Parathyroid adenoma (tissue), 2 donors: ENCODE data around the gene LPAR6.

Experiments
- H2AFZ ChIP-seq: fragments of 300-600 bp; sonication (generic); one replicate; pipeline ENCODE4 v1.7.0; 2017; ENCODE audit warnings: antibody characterized with exemption, mild to moderate bottlenecking
- H3K27ac ChIP-seq: fragments of 300-600 bp; sonication (generic); one replicate; pipeline ENCODE4 v1.7.0; 2017
- H3K27me3 ChIP-seq: fragments of 300-600 bp; sonication (generic); one replicate; pipeline ENCODE4 v1.7.0; 2017; ENCODE audit warnings: low read length; ENCODE audit not compliant: control insufficient read depth, insufficient read depth
- H3K36me3 ChIP-seq: fragments of 300-600 bp; sonication (generic); one replicate; pipeline ENCODE4 v1.7.0; 2017; ENCODE audit warnings: low read length; ENCODE audit not compliant: control insufficient read depth, insufficient read depth
- H3K4me1 ChIP-seq: fragments of 300-600 bp; sonication (generic); one replicate; pipeline ENCODE4 v1.7.0; 2017; ENCODE audit warnings: control low read depth
- H3K4me2 ChIP-seq: fragments of 300-600 bp; sonication (generic); one replicate; pipeline ENCODE4 v1.7.0; 2017; ENCODE audit warnings: low read length
- H3K4me3 ChIP-seq: fragments of 300-600 bp; sonication (generic); one replicate; pipeline ENCODE4 v1.7.0; 2017; ENCODE audit warnings: low read depth, low read length
- H3K79me2 ChIP-seq: fragments of 300-600 bp; sonication (generic); one replicate; pipeline ENCODE4 v1.7.0; 2017; ENCODE audit warnings: control low read depth
- H3K9ac ChIP-seq: fragments of 300-600 bp; sonication (generic); one replicate; pipeline ENCODE4 v1.7.0; 2017; ENCODE audit warnings: mild to moderate bottlenecking
- H3K9me3 ChIP-seq: fragments of 300-600 bp; sonication (generic); one replicate; pipeline ENCODE4 v1.7.0; 2017; ENCODE audit warnings: low read length; ENCODE audit not compliant: control insufficient read depth
- TF ChIP-seq, protein P1 (sequence below): fragments of 300-600 bp; sonication (generic); IDR thresholded peaks from one replicate; pipeline ENCODE4 v1.7.0; 2017; ENCODE audit warnings: antibody characterized with exemption, mild to moderate bottlenecking
- donor health status: primary hyperparathyroidism.

LPAR6 gene

GRCh38 chr13:48437371-48437770 is 24.5 kb upstream of the LPAR6 start:
- no peak overlapping the region for H3K9ac ChIP-seq
- TF ChIP-seq, protein P1, sequence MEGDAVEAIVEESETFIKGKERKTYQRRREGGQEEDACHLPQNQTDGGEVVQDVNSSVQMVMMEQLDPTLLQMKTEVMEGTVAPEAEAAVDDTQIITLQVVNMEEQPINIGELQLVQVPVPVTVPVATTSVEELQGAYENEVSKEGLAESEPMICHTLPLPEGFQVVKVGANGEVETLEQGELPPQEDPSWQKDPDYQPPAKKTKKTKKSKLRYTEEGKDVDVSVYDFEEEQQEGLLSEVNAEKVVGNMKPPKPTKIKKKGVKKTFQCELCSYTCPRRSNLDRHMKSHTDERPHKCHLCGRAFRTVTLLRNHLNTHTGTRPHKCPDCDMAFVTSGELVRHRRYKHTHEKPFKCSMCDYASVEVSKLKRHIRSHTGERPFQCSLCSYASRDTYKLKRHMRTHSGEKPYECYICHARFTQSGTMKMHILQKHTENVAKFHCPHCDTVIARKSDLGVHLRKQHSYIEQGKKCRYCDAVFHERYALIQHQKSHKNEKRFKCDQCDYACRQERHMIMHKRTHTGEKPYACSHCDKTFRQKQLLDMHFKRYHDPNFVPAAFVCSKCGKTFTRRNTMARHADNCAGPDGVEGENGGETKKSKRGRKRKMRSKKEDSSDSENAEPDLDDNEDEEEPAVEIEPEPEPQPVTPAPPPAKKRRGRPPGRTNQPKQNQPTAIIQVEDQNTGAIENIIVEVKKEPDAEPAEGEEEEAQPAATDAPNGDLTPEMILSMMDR: no peak
- no peak overlapping the region for H3K27ac ChIP-seq
- no peaks in the 10 kb centered on the region for H3K27me3 ChIP-seq
- H3K79me2 ChIP-seq: no peaks in the 10 kb centered on the region
- no peaks in the 10 kb centered on the region for H3K4me1 ChIP-seq
- no peak overlapping the region for H3K4me3 ChIP-seq
- no peak overlapping the region for H2AFZ ChIP-seq
- H3K4me2 ChIP-seq: no peak overlapping the region
- H3K36me3 ChIP-seq: no peaks in the 10 kb centered on the region
- H3K9me3 ChIP-seq: no peaks in the 10 kb centered on the region

DNA sequence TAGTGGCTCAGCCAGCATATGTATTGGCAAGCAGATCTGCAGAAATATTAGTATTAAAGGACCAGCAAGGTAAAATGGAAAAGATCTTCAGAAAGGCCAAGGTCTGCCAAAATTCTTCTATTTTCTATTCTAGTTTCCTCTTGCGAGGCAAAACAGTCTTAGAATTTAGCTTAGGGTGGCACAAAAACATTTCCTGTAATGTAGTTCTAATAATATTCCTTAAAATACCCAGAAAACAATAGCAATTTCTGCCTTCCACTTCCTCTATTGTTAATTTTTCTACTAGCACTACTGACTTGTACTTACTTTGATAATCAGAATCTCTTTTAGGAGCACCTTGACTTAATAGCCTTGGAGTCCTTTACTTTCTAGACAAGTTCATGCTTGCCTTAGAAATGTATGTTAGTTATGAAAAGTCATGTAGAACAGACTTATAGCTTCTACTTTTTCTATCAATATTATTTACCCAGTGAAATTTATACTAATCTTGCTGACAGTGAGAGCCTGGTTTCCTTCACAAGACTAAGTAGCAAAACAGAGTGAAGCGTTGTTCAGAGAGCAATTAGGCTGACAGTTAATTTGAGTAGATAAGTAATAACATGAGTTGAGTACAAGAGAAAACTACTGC is 23.9 kb upstream of the LPAR6 start:
- Histone ChIP-seq H3K36me3 (no peaks in the 10 kb centered on the region), H3K27me3 (no peaks in the 10 kb centered on the region), H3K27ac (no peak overlapping the region), H2AFZ (no peak overlapping the region), H3K4me1 (peaks cover 3% of the 10 kb centered on the region), H3K9me3 (no peaks in the 10 kb centered on the region), H3K9ac (no peak overlapping the region), H3K79me2 (no peaks in the 10 kb centered on the region), H3K4me3 (no peak overlapping the region), H3K4me2 (no peak overlapping the region)
- TF ChIP-seq, protein P1: no peak

- Histone ChIP-seq H3K27ac (no peak overlapping the region), H3K27me3 (no peaks in the 10 kb centered on the region), H3K4me2 (no peak overlapping the region), H3K9ac (no peak overlapping the region), H3K36me3 (no peaks in the 10 kb centered on the region), H3K9me3 (no peaks in the 10 kb centered on the region), H3K4me3 (no peak overlapping the region), H3K4me1 (peaks cover 3% of the 10 kb centered on the region), H2AFZ (no peak overlapping the region), H3K79me2 (no peaks in the 10 kb centered on the region)
- TF ChIP-seq, protein P1: no peak
These were observed 21.3 kb upstream of the LPAR6 start for GRCh38 chr13:48434200-48434599.

GRCh38 chr13:48431987-48432615 is 19.2 kb upstream of the LPAR6 start:
- Histone ChIP-seq H2AFZ (no peak overlapping the region), H3K27me3 (no peaks in the 10 kb centered on the region), H3K4me3 (no peak overlapping the region), H3K79me2 (no peaks in the 10 kb centered on the region), H3K9ac (no peak overlapping the region), H3K4me2 (no peak overlapping the region), H3K4me1 (peaks cover 3% of the 10 kb centered on the region), H3K9me3 (no peaks in the 10 kb centered on the region), H3K36me3 (no peaks in the 10 kb centered on the region), H3K27ac (peak overlapping the region; percentile 42)
- TF ChIP-seq, protein P1: no peak

DNA sequence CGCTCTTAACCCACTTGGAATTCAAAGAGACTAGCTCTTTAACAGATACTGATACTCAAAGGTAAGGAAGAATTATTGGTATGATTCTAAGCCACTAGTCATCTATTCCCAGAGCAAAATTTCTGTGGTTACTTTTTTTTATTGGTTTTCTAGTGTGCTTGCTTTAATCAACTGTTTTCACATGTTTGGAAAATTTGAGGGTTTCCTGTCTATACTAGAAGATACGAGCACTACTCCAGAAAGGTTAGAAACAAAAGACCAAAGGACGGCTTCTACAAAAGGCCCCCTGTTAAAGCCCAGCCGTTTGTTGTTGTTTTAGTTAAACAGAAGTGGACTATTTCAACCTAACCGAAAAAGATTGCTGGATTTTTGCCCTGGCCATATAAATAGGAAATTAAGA is 18.5 kb upstream of the LPAR6 start:
- Histone ChIP-seq H3K9ac (no peak overlapping the region), H3K36me3 (no peaks in the 10 kb centered on the region), H3K4me1 (peaks cover 3% of the 10 kb centered on the region), H3K27ac (no peak overlapping the region), H3K79me2 (no peaks in the 10 kb centered on the region), H3K4me3 (no peak overlapping the region), H2AFZ (no peak overlapping the region), H3K9me3 (no peaks in the 10 kb centered on the region), H3K4me2 (no peak overlapping the region), H3K27me3 (no peaks in the 10 kb centered on the region)
- TF ChIP-seq, protein P1: no peak
